HG02884 (cell line): ENCODE results near the gene JAZF1.
"Not testable (repeated sequence)": the region's sequence is repeated elsewhere in the genome, so short reads cannot be mapped to it uniquely, and the experiment has no call there.

ENCODE experiments used
- ATAC-seq: cut with Tn5 transposase; IDR thresholded peaks from one replicate; pipeline ENCODE4 v1.9.1; 2021; ENCODE audit warnings: mild to moderate bottlenecking, moderate library complexity; ENCODE audit not compliant: unreplicated experiment

The JAZF1 gene

GRCh38 chr7:28018020-28018419 lies 162.6 kb downstream of the JAZF1 start:
- no peak for ATAC-seq

GRCh38 chr7:28017372-28017771 lies 163.2 kb downstream of the JAZF1 start:
- no peak for ATAC-seq

- ATAC-seq, result no peak
These were observed 164.3 kb downstream of the JAZF1 start for GRCh38 chr7:28016297-28016696.

- no peak for ATAC-seq
These were observed 165.4 kb downstream of the JAZF1 start for GRCh38 chr7:28015169-28015568.

GRCh38 chr7:28014340-28014739 lies 166.3 kb downstream of the JAZF1 start:
- ATAC-seq, result not testable (repeated sequence)

GRCh38 chr7:28013441-28013840 lies 167.2 kb downstream of the JAZF1 start:
- ATAC-seq, result no peak

GRCh38 chr7:28013019-28013418 lies 167.6 kb downstream of the JAZF1 start:
- no peak for ATAC-seq

- no peak for ATAC-seq
These were observed 171.7 kb downstream of the JAZF1 start for GRCh38 chr7:28008911-28009310.

- no peak for ATAC-seq
These were observed 172.4 kb downstream of the JAZF1 start for GRCh38 chr7:28008171-28008570.

- no peak for ATAC-seq
These were observed 174.1 kb downstream of the JAZF1 start for GRCh38 chr7:28006491-28006890.

GRCh38 chr7:28005847-28006231 lies 174.8 kb downstream of the JAZF1 start:
- ATAC-seq, result no peak

GRCh38 chr7:28005075-28005846 lies 175.3 kb downstream of the JAZF1 start:
- no peak for ATAC-seq

- no peak for ATAC-seq
These were observed 177.2 kb downstream of the JAZF1 start for GRCh38 chr7:28003408-28003807.

- ATAC-seq, result no peak
These were observed 178.0 kb downstream of the JAZF1 start for GRCh38 chr7:28002638-28003037.

GRCh38 chr7:28001896-28002295 lies 178.7 kb downstream of the JAZF1 start:
- no peak for ATAC-seq

- ATAC-seq, result no peak
These were observed 180.8 kb downstream of the JAZF1 start for GRCh38 chr7:27999829-28000228.

GRCh38 chr7:27998382-27998781 lies 182.2 kb downstream of the JAZF1 start:
- no peak for ATAC-seq

- no peak for ATAC-seq
These were observed 183.3 kb downstream of the JAZF1 start for GRCh38 chr7:27997188-27997707.

- ATAC-seq, result no peak
These were observed 184.5 kb downstream of the JAZF1 start for GRCh38 chr7:27996141-27996540.

GRCh38 chr7:27995228-27995627 lies 185.4 kb downstream of the JAZF1 start:
- no peak for ATAC-seq

- no peak for ATAC-seq
These were observed 186.0 kb downstream of the JAZF1 start for GRCh38 chr7:27994639-27995038.

- ATAC-seq, result no peak
These were observed 187.7 kb downstream of the JAZF1 start for GRCh38 chr7:27992755-27993493.
